Measurements from ENCODE around the gene PTPRD.

PTPRD gene

GRCh38 chr9:10080012-10080411 is 532.8 kb downstream of the PTPRD start:
- no peak for TF ChIP-seq CTCF (IDR thresholded peaks at IDR 0.05; ENCODE audit: insufficient read depth, missing control alignments)
- FAIRE-seq (no peak), DNase-seq (ENCODE audit: insufficient read length, low spot score) (no peak)

GRCh38 chr9:10079284-10079964 is 533.4 kb downstream of the PTPRD start:
- FAIRE-seq, result no peak

GRCh38 chr9:10071579-10071978 is 541.2 kb downstream of the PTPRD start:
- FAIRE-seq (no peak), DNase-seq (ENCODE audit: insufficient read length, low spot score) (no peak)
- TF ChIP-seq CTCF (IDR thresholded peaks at IDR 0.05; ENCODE audit: insufficient read depth, missing control alignments), result no peak

More at GRCh38 chr9:10079284-10079964, 533.4 kb downstream of the PTPRD start:
- no peak for DNase-seq (ENCODE audit: insufficient read length, low spot score)
- no peak for TF ChIP-seq CTCF (IDR thresholded peaks at IDR 0.05; ENCODE audit: insufficient read depth, missing control alignments)

GRCh38 chr9:10062629-10063395 is 550.0 kb downstream of the PTPRD start:
- no peak for DNase-seq (ENCODE audit: insufficient read length, low spot score)
- FAIRE-seq, result no peak
- TF ChIP-seq CTCF (IDR thresholded peaks at IDR 0.05; ENCODE audit: insufficient read depth, missing control alignments), result no peak

- DNase-seq (ENCODE audit: insufficient read length, low spot score) (no peak), FAIRE-seq (no peak)
- TF ChIP-seq CTCF (IDR thresholded peaks at IDR 0.05; ENCODE audit: insufficient read depth, missing control alignments), result no peak
These were observed 553.8 kb downstream of the PTPRD start for GRCh38 chr9:10059044-10059443.

- no peak for FAIRE-seq
- TF ChIP-seq CTCF (IDR thresholded peaks at IDR 0.05; ENCODE audit: insufficient read depth, missing control alignments), result no peak
- DNase-seq (ENCODE audit: insufficient read length, low spot score), result no peak
These were observed 556.9 kb downstream of the PTPRD start for GRCh38 chr9:10055886-10056395.

GRCh38 chr9:10054456-10054855 is 558.3 kb downstream of the PTPRD start:
- no peak for DNase-seq (ENCODE audit: insufficient read length, low spot score)
- no peak for FAIRE-seq
- TF ChIP-seq CTCF (IDR thresholded peaks at IDR 0.05; ENCODE audit: insufficient read depth, missing control alignments), result no peak
